Body of pancreas (tissue), 4 donors: Measurements from ENCODE around the gene TMEM221.
A peak's percentile ranks its signal among the peaks of the same experiment; 100 is the strongest.

ENCODE experiments used
- CTCF ChIP-seq, 7 experiments: fragments of 450-650 bp in 4 of 7; fragments of 200-600 bp in 3 of 7; sonication (generic) in 3 of 7; IDR thresholded peaks; one replicate each; pipeline ENCODE4 v1.5.1; 2016 to 2019; ENCODE audit warnings: antibody characterized with exemption in 7 of 7
- POLR2A ChIP-seq, 3 donors: fragments of 450-650 bp; IDR thresholded peaks; one replicate each; pipeline ENCODE4 v1.6.1; 2016; ENCODE audit warnings: antibody characterized with exemption in 3 of 3, mild to moderate bottlenecking in 2 of 3

- TF ChIP-seq CTCF (IDR thresholded peaks at IDR 0.05) (no peak), POLR2A (IDR thresholded peaks at IDR 0.05) (peak in 2 of 3 donors; percentile 39 to 40)
Measured at GRCh38 chr19:17419621-17420474, 28.6 kb downstream of the TMEM221 start, which contains the start of gene MVB12A.
